ENCODE data around the gene OR2S2.

GRCh38 chr9:35935261-35935660, 22.7 kb downstream of the OR2S2 start:
- TF ChIP-seq AFF4 (CRISPR knock-in tag; IDR thresholded peaks at IDR 0.05; ENCODE audit: borderline replicate concordance) (no peak), NR1H2 (CRISPR knock-in tag; IDR thresholded peaks at IDR 0.05) (no peak), ZNF512 (CRISPR knock-in tag; IDR thresholded peaks at IDR 0.05; ENCODE audit: borderline replicate concordance) (no peak), PRRX2 (CRISPR knock-in tag; IDR thresholded peaks at IDR 0.05) (no peak), CTCF (IDR thresholded peaks at IDR 0.05) (no peak), ATF1 (CRISPR knock-in tag; IDR thresholded peaks at IDR 0.05) (no peak), HMGXB4 (CRISPR knock-in tag; IDR thresholded peaks at IDR 0.05) (no peak), ATF6 (CRISPR knock-in tag; IDR thresholded peaks at IDR 0.05) (no peak), MYBL2 (CRISPR knock-in tag; IDR thresholded peaks at IDR 0.05) (no peak), FOXK1 (CRISPR knock-in tag; IDR thresholded peaks at IDR 0.05) (no peak), NFYB (CRISPR knock-in tag; conservative IDR thresholded peaks at IDR 0.05; ENCODE audit: low read depth) (no peak), ESRRA (CRISPR knock-in tag; IDR thresholded peaks at IDR 0.05; ENCODE audit: borderline replicate concordance) (no peak)

Measured in WTC11 (cell line).